ENCODE measurements around the gene CCR9. TPM values are rescaled to one million over a fixed set of nuclear protein-coding genes. Genes with fewer than 3 reads are reported as not detected.

Gene CCR9
- total RNA-seq, 1 experiment from 2014 or later: not detected

GRCh38 chr3:45952456-45952855, 66.1 kb downstream of the CCR9 start:
- no peak for DNase-seq (ENCODE audit: low read depth)

Other genes starting within 250 kb of the CCR9 start
- gene SACM1L, start 197.1 kb upstream of the CCR9 start, total RNA-seq (2014; rRNA removed; shearing (Covaris generic)): 32.3 and 40.1 TPM in 2 replicates
- under 0.01 TPM in 1 of 2 replicates, not detected in the other for gene SLC6A20, start 90.0 kb upstream of the CCR9 start, total RNA-seq (2014; rRNA removed; shearing (Covaris generic))
- 26.5 and 38.3 TPM in 2 replicates for gene LZTFL1, start 44.4 kb upstream of the CCR9 start, total RNA-seq (2014; rRNA removed; shearing (Covaris generic))
- gene CXCR6, start 56.9 kb downstream of the CCR9 start, total RNA-seq (2014; rRNA removed; shearing (Covaris generic)): not detected in 2 replicates
- 6.4 and 6.6 TPM in 2 replicates for gene FYCO1, start 109.3 kb downstream of the CCR9 start, total RNA-seq (2014; rRNA removed; shearing (Covaris generic))
- not detected in 2 replicates for gene XCR1, start 140.9 kb downstream of the CCR9 start, total RNA-seq (2014; rRNA removed; shearing (Covaris generic))